ENCODE data around the gene GSC2.

The GSC2 gene

GRCh38 chr22:19149991-19150390, at the start of gene GSC2:
Gene GSC2, minus strand, starts transcription at chr22:19150292. Its CDS starts 9 bp downstream, at chr22:19150283.
- no peak for ATAC-seq
- DNase-seq: no peak

DNA sequence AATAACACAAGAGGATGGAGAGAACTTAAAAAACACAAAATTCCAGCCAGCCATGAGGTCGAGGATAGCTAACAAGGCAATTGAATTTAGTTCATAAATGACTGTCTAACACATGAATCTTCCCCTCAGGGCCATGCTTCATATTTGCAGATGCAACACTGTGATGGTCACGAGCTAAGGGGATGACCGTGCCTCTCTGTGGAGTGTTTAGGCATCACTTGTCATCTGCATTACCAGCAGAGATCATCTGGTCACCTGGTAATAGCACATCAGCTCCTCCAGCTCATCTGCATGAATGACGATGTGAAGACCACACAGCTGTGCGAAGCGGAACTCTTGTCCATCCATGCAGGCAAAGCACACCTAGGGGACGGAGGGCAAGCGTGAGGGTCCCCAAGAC, 49.4 kb upstream of the GSC2 start:
- ATAC-seq: no peak
- DNase-seq: no peak

DNA sequence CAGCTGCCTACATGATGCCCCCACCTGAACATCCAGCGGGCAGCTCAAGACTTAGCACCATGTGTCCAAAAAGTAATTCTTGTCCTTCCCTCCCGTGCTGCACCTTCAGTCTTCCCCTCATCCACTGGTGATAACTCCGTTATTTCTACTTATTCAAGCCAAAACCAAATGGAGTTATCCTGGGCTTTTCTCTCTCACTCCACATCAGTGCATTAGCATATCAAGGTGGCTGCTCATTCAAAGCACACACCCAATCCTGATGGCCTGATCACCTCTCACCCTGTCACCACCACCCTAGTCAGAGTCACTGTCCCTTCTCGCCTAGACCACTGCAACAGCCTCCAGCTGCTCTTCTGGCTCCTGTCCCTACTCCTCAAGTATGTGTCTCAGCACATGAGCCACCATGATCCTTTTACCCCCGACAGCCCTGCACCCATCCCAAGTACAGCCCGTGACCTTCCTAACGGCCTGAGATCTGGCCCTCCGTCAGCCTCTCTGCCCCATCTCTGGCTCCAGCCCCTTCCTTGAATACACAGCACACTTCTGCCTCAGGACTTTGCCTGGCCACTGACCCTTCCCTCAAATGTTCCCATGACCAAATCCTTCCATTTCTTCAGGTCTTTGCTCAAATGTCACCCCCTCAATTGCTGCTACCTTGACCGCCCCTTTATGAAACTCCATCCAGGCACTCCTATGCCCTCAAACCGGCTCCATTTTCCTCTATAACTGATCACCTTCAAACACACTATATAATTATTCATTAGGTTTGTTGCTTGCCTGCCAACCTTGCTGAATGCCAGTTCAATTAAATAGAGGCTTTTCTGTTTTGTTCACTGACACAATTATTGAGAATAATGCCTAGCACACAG, 48.1 kb upstream of the GSC2 start:
- ATAC-seq (no peak), DNase-seq (no peak)

DNA sequence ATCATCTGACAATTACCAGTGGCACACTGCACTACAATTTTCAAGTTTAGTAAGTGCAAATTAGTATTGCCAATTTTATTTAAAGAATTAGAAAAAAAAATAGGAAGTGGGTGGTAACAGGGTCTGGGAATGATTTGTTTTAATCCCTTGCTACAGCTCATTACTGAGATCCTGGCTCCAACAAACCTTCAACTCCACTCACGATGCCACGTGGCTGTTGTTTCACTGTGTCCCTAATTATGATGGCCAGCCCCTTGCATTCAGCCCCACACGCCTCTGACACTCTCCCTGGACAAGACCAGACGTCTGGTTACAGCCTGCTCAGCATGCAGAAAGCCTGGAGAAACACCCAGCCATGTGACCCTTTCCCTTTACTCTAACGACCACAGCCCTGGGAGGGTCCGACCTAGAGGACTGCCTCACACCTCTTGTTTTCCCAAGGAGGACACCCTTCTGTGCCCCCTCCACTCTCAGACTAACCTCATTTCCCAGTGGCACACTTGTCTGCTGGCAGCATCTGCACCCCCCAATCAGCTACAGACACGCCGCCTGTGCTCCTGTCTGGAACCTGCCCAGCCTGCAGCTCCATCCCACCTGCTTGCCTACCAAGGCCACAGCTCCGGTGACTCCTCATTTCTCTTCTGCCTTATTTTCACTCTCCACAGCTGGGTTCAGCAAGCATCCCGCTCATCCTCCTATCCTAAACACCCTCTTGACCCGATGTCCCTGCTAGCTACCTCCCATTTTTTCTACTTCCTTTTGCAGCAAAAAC, 46.9 kb upstream of the GSC2 start:
- ATAC-seq (no peak), DNase-seq (no peak)

- DNase-seq: no peak
- ATAC-seq: peak; percentile 25
Observed at GRCh38 chr22:19195796-19196731, 46.0 kb upstream of the GSC2 start.

- DNase-seq: no peak
Observed at GRCh38 chr22:19194766-19195536, 44.9 kb upstream of the GSC2 start.

DNA sequence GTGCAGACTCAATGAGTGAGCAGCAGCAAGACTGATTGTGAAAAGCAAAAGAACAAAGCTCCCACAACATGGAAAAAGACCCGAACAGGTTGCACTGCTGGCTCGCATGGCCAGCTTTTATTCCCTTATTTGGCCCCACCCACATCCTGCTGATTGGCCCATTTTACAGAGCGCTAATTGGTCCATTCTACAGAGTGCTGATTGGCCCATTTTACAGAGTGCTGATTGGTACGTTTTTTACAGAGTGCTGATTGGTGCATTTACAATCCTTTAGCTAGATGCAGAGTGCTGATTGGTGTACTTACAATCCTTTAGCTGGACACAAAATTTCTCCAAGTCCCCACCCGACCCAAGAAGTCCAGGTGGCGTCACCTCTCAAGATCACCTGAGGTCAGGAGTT, 43.8 kb upstream of the GSC2 start:
- no peak for DNase-seq
- no peak for ATAC-seq

More at GRCh38 chr22:19194766-19195536, 44.9 kb upstream of the GSC2 start:
- no peak for ATAC-seq

GRCh38 chr22:19187716-19188563, 37.8 kb upstream of the GSC2 start:
- ATAC-seq: no peak
- no peak for DNase-seq

- DNase-seq: no peak
- ATAC-seq: no peak
Observed at GRCh38 chr22:19184276-19184997, 34.3 kb upstream of the GSC2 start.

- DNase-seq (no peak), ATAC-seq (no peak)
Observed at GRCh38 chr22:19183216-19183615, 33.1 kb upstream of the GSC2 start.

- DNase-seq: peak; percentile 41
- no peak for ATAC-seq
Observed at GRCh38 chr22:19182472-19183157, 32.5 kb upstream of the GSC2 start.

DNA sequence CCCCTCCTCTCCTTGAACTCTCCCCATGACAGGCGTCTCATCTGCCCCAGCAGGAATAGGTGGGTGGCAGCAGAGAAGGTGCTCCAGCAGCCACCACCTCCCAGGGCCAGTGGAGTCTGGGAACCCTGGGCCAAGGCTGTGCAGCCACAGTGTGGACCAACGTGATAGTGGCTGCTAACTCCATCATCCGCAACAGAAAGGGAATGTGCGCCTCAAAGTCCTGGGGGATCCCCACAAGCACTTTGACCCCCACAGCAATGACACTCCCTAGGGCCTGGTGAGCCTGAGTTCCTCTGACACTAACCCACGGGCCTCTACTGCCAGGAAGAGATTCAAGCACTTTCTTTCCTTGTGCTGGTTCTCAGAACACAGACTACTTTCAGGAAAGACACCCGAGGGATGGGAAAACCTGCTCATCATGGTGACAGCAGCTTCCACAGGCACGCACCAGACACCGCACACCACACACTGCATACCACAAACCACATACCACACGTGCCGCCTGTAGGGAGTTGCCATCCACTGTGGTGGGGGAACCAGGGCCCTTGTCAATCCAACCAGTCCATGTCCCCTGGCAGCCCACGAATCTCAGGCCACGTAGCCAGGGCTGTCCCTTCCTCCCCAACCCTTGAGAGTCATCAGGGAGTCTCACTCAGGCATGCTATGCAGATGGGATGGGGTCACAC, 31.8 kb upstream of the GSC2 start:
- ATAC-seq (no peak), DNase-seq (peak; percentile 52)

DNA sequence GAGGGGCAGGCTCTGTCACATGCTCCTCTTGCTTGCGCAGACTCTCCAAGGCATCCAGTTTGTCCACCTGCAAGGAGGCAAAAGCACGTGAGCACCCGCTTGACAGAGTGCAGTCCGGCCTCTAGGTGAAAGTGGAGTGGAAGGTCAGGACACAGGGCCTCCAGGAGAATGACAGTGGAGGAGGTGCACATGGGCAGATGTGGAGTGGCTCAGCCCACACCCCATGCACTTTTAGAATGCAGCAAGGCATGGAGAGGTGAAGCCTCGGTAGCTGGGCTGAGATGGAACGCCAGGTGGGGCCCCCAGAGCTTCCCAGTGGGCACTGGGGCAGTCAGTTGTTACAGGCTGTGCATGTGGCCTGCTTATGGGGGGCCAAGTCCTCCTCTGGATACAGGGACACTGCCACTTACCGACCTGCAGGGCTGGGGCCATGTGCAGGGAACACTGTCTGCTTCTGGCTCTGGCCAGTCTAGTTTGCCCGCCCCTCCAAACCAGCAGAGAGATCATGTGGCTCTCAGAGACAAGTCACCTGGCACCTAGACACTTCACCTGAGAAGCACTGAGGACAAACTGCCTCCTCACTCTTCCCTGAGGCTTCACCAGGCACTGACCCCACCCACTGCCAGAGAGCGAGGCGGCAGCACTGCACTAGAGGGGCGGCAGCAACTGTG, 30.8 kb upstream of the GSC2 start:
- DNase-seq: no peak
- ATAC-seq: no peak

- DNase-seq (no peak), ATAC-seq (no peak)
Observed at GRCh38 chr22:19180234-19180633, 30.1 kb upstream of the GSC2 start.

GRCh38 chr22:19179497-19180048, 29.5 kb upstream of the GSC2 start:
- peak; percentile 24 for ATAC-seq
- peak; percentile 58 for DNase-seq

GRCh38 chr22:19178657-19179496, 28.8 kb upstream of the GSC2 start, which contains the start of gene SLC25A1:
Gene SLC25A1, minus strand, starts transcription at chr22:19178736. Its CDS starts 63 bp downstream, at chr22:19178673.
- DNase-seq: peak; percentile 94

More at GRCh38 chr22:19178657-19179496, 28.8 kb upstream of the GSC2 start, which contains the start of gene SLC25A1:
- peak; percentile 76 for ATAC-seq
